GM21619 (cell line): Measurements from ENCODE around the gene RNF146.
"Not testable (repeated sequence)": the region's sequence is repeated elsewhere in the genome, so short reads cannot be mapped to it uniquely, and the experiment has no call there.

Experiments
- ATAC-seq: cut with Tn5 transposase; IDR thresholded peaks from one replicate; pipeline ENCODE4 v1.9.1; 2021; ENCODE audit not compliant: unreplicated experiment

The RNF146 gene

GRCh38 chr6:127266178-127266891, at the start of gene RNF146:
RNF146 (plus strand) TSS chr6:127266864; CDS start chr6:127280339, 13,475 bp downstream.
- peak; percentile 80 for ATAC-seq

GRCh38 chr6:127219869-127220268, 46.8 kb upstream of the RNF146 start:
- no peak for ATAC-seq

GRCh38 chr6:127221201-127221600, 45.5 kb upstream of the RNF146 start:
- ATAC-seq: no peak

- no peak for ATAC-seq
These were observed 44.2 kb upstream of the RNF146 start for GRCh38 chr6:127222418-127222817.

- ATAC-seq: no peak
These were observed 41.2 kb upstream of the RNF146 start for GRCh38 chr6:127225497-127225896.

- not testable (repeated sequence) for ATAC-seq
These were observed 32.8 kb upstream of the RNF146 start for GRCh38 chr6:127233819-127234218.

GRCh38 chr6:127243501-127243900, 23.2 kb upstream of the RNF146 start:
- ATAC-seq: no peak

GRCh38 chr6:127247114-127248096, 19.3 kb upstream of the RNF146 start:
- ATAC-seq: no peak

GRCh38 chr6:127249621-127250020, 17.0 kb upstream of the RNF146 start:
- no peak for ATAC-seq

- no peak for ATAC-seq
These were observed 11.4 kb upstream of the RNF146 start for GRCh38 chr6:127255286-127255685.

- no peak for ATAC-seq
These were observed 3.8 kb upstream of the RNF146 start for GRCh38 chr6:127262896-127263295.

- no peak for ATAC-seq
These were observed 3.2 kb upstream of the RNF146 start for GRCh38 chr6:127263481-127263880.

GRCh38 chr6:127266892-127267645, 405 bp downstream of the RNF146 start:
- ATAC-seq: peak; percentile 69

GRCh38 chr6:127267646-127268625, 1.3 kb downstream of the RNF146 start:
- ATAC-seq: peak; percentile 1

GRCh38 chr6:127272576-127272975, 5.9 kb downstream of the RNF146 start:
- no peak for ATAC-seq

GRCh38 chr6:127273499-127273898, 6.8 kb downstream of the RNF146 start:
- ATAC-seq: no peak

GRCh38 chr6:127276331-127276730, 9.7 kb downstream of the RNF146 start:
- ATAC-seq: no peak

GRCh38 chr6:127277878-127278843, 11.5 kb downstream of the RNF146 start:
- no peak for ATAC-seq

- ATAC-seq: no peak
These were observed 13.2 kb downstream of the RNF146 start for GRCh38 chr6:127279815-127280214.
